ENCODE results near the gene WNT8A.

WNT8A gene

GRCh38 chr5:138092301-138092700 lies 8.5 kb downstream of the WNT8A start:
- DNase-seq (ENCODE audit: low read depth), result no peak
- TF ChIP-seq CTCF (IDR thresholded peaks at IDR 0.05; ENCODE audit: low read length, missing control alignments), result no peak
- no peak overlapping the region for H3K4me3 ChIP-seq (replicated peaks; ENCODE audit: low read depth, low read length)

- no peak for DNase-seq (ENCODE audit: low read depth)
- no peak overlapping the region for H3K4me3 ChIP-seq (replicated peaks; ENCODE audit: low read depth, low read length)
- no peak for TF ChIP-seq CTCF (IDR thresholded peaks at IDR 0.05; ENCODE audit: low read length, missing control alignments)
Observed at GRCh38 chr5:138093036-138093435, 9.2 kb downstream of the WNT8A start.

DNA sequence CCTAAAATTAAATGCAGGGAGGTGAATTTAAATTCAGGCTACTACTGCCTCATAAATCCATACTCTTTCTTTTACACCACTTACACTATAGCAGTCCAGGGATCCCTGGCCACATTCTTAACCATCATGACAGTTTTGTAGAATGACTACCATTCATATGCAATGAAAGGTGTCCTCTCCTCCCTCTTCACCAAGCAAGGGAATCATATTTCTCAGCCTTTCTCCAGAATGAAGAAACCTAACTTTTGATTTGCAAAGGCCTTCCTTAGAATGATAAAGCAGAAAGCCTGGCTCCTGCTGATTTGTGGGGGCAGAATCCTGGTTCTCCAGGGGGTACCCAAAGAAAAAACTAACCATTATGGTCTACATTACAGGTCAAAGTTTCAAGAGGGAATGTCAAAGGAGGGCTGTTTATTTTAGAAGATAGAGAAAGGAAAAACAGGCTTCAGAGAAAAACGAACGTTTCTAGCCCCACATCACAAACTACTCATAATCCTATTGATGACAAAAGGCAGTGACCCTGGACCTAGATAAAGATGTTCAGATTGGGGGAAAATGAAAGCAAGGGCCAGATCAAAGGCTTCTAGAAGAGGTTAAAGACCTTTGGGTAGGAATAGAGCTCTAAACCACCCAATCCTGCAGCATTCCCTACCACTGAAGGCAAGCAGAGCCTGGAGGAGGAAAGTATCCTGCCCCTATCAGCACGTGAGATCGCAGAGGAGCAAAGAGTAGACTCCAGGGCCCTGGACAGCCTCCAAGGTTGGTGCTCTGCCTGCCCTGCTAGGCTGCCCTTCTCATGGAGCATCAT lies 11.5 kb downstream of the WNT8A start:
- no peak overlapping the region for H3K4me3 ChIP-seq (replicated peaks; ENCODE audit: low read depth, low read length)
- no peak for TF ChIP-seq CTCF (IDR thresholded peaks at IDR 0.05; ENCODE audit: low read length, missing control alignments)
- DNase-seq (ENCODE audit: low read depth), result no peak

DNA sequence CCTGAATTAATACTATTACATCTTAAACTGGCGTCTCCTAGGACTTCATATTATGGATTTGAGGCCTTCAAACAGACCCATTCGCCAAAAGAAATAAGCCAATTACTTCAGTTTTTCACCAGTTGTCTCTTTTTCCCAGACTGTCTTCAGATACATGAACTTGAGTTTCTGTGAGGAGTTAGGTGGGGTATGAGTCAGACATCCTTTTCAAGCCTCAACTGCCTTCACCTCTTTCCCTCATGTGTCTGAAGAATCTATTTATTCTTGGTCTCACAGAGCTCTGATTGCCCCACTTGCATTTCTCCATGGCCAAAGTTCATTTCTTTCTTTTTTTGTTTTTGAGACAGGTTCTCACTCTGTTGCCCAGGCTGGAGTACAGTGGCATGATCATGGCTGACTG lies 12.5 kb downstream of the WNT8A start:
- no peak overlapping the region for H3K4me3 ChIP-seq (replicated peaks; ENCODE audit: low read depth, low read length)
- no peak for TF ChIP-seq CTCF (IDR thresholded peaks at IDR 0.05; ENCODE audit: low read length, missing control alignments)
- no peak for DNase-seq (ENCODE audit: low read depth)

- no peak for DNase-seq (ENCODE audit: low read depth)
- no peak for TF ChIP-seq CTCF (IDR thresholded peaks at IDR 0.05; ENCODE audit: low read length, missing control alignments)
- H3K4me3 ChIP-seq (replicated peaks; ENCODE audit: low read depth, low read length), result no peak overlapping the region
Observed at GRCh38 chr5:138096997-138097828, 13.4 kb downstream of the WNT8A start.

GRCh38 chr5:138102454-138103318 lies 18.9 kb downstream of the WNT8A start:
- no peak overlapping the region for H3K4me3 ChIP-seq (replicated peaks; ENCODE audit: low read depth, low read length)
- no peak for DNase-seq (ENCODE audit: low read depth)
- no peak for TF ChIP-seq CTCF (IDR thresholded peaks at IDR 0.05; ENCODE audit: low read length, missing control alignments)

Measured in fibroblast of pulmonary artery (primary cell).